ENCODE results near the gene DCST2.

- TF ChIP-seq CTCF (IDR thresholded peaks at IDR 0.05) = no peak
- TF ChIP-seq POLR2A (IDR thresholded peaks at IDR 0.05) = no peak
These were observed 36.4 kb downstream of the DCST2 start for GRCh38 chr1:154996966-154997701.

All from body of pancreas (tissue), 4 donors.